ENCODE data around the gene IZUMO1. TPM values are rescaled to one million over a fixed set of nuclear protein-coding genes. Genes with fewer than 3 reads are reported as not detected.
"Not testable (repeated sequence)": the region's sequence is repeated elsewhere in the genome, so short reads cannot be mapped to it uniquely, and the experiment has no call there.

Gene IZUMO1
- total RNA-seq, result 0.91 TPM

DNA sequence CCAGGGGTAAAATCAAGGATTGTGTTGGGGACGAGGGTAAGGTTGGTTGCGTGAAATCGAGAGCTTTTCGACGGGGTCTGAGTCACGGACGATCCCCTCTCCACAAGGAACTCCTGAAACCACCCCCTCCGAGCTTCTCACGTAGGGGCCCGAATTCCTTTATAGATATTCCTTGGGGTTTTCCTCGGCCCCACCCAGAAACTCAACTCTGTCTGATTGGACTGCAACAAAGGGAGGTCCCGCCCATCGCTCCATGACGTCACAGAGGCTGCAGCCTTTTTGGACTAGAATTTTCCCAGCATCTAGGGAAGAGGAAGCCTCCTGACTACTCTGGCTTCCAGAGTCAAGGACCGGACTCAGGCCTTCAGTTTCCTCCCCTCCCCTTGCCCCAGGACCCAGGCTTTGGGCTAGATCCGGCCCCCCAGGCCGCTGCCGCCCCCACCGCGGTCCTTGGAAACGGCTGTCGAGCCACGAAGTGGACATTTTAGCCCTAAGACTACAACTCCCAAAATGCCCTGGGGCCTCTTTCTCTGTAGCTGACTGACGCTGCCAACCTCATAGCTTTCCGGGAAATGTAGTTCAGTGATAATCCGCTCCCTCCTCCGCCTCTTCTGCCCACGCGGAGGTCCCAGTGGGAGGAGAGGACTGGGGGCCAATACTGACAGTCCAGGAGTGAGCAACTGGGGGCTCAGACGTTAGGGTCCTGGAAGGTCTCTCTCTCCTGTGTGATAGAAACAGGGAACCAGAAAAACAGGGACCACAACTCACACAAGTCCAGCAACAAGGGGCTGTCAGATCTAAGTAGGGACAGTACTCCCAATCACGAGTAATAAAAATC, at the start of gene IZUMO1:
Gene IZUMO1, minus strand, starts transcription at position 172 of the 838 bp plus-strand sequence. CDS start 1,050 bp downstream, outside the sequence.
- no peak for DNase-seq (ENCODE audit: low spot score)

- peak; percentile 70 for DNase-seq (ENCODE audit: low spot score)
These were observed 49.0 kb upstream of the IZUMO1 start for GRCh38 chr19:48795685-48796070.

- DNase-seq (ENCODE audit: low spot score), result peak; percentile 91
These were observed 48.5 kb upstream of the IZUMO1 start for GRCh38 chr19:48795055-48795684.

GRCh38 chr19:48794291-48794690, 47.6 kb upstream of the IZUMO1 start:
- no peak for DNase-seq (ENCODE audit: low spot score)

GRCh38 chr19:48793271-48793670, 46.6 kb upstream of the IZUMO1 start:
- no peak for DNase-seq (ENCODE audit: low spot score)

GRCh38 chr19:48787331-48787730, 40.6 kb upstream of the IZUMO1 start:
- DNase-seq (ENCODE audit: low spot score), result not testable (repeated sequence)

DNA sequence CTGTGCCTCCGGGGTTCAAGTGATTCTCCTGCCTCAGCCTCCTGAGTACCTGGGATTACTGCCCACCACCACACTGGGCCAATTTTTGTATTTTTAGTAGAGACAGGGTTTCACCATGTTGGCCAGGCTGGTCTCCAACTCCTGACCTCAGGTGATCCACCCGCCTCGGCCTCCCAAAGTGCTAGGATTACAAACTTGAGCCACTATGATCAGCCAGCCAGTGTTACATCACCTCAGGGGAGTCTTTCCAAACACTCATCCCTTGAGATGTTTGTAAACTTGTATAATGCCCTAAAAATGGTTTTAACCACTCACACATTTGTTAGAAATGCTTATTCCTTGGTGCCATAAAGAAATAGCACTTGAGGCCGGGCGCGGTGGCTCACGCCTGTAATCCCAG, 39.7 kb upstream of the IZUMO1 start:
- DNase-seq (ENCODE audit: low spot score), result not testable (repeated sequence)

DNA sequence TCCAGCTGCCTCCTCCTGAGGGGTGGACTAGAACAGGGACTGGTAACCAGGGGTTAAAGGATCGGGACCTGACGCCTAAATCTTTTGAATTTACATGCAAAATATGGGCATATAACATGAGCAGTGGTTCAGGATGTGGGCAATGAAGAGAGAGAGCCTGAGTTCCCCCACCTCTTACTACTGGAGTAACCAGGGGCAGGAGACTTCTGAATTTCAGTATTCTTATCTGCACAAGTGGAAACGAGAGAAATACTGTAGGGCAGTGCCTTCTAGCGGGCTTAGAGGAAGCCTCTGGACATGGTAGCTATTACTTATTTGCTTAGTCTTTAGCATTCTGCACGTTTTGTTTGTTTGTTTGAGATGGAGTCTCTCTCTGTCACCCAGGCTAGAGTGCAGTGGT, 37.8 kb upstream of the IZUMO1 start:
- no peak for DNase-seq (ENCODE audit: low spot score)

- no peak for DNase-seq (ENCODE audit: low spot score)
These were observed 34.1 kb upstream of the IZUMO1 start for GRCh38 chr19:48780631-48781391.

GRCh38 chr19:48779636-48780035, 32.9 kb upstream of the IZUMO1 start:
- no peak for DNase-seq (ENCODE audit: low spot score)

- DNase-seq (ENCODE audit: low spot score), result no peak
These were observed 31.0 kb upstream of the IZUMO1 start for GRCh38 chr19:48777720-48778119.

GRCh38 chr19:48777139-48777538, 30.4 kb upstream of the IZUMO1 start:
- no peak for DNase-seq (ENCODE audit: low spot score)

DNA sequence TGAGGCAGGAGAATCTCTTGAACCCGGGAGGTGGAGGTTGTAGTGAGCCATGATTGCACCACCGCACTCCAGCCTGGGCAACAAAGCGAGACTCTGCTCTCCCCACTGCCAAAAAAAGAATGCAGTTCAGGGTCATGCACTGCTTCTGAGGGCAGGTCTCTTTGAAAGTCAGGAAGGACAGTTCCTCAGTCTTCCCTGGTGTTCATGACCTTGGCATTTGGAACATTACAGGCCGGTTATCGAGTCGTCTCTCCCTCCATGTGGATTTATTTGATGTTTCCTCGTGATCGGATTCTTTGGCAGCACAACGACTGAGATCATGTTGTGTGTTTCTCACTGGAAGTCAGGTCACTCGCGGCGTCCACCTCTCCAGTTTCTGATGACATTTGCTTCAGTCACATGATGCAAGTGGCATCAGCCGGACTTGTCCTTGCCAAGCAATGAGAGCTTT, 25.8 kb upstream of the IZUMO1 start:
- no peak for DNase-seq (ENCODE audit: low spot score)

GRCh38 chr19:48770734-48771472, 24.2 kb upstream of the IZUMO1 start:
- no peak for DNase-seq (ENCODE audit: low spot score)

- DNase-seq (ENCODE audit: low spot score), result no peak
These were observed 23.6 kb upstream of the IZUMO1 start for GRCh38 chr19:48770266-48770665.

- DNase-seq (ENCODE audit: low spot score), result no peak
These were observed 22.4 kb upstream of the IZUMO1 start for GRCh38 chr19:48768994-48769713.

DNA sequence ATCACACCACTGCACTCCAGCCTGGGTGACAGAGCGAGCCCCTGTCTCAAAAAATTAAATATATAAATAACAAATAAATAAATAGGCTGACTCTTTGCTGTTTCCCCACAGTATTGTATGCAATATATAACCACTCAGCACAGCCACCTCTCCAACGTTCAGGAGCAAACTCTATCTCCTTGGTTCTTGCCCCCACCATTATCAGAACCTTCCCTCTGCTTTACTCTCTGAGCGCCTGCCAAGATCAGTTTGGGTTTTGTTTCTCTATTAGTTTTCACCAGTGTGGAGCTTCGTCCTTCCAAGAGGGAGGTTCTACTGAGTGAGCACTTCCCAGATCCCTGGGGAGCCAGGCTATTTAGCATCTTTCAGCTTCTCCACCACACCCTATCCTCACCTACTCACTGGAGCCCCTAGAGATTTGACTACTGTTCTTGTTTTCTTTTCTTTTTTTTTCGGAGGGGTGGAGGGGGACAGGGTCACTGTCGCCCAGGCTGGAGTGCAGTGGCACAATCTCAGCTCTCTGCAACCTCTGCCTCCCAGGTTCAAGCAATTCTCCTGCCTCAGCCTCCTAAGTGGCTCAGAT, 21.6 kb upstream of the IZUMO1 start:
- DNase-seq (ENCODE audit: low spot score), result not testable (repeated sequence)

GRCh38 chr19:48765816-48766215, 19.1 kb upstream of the IZUMO1 start:
- DNase-seq (ENCODE audit: low spot score), result not testable (repeated sequence)

- DNase-seq (ENCODE audit: low spot score), result no peak
These were observed 13.9 kb upstream of the IZUMO1 start for GRCh38 chr19:48760504-48761205.

- DNase-seq (ENCODE audit: low spot score), result no peak
These were observed 11.0 kb upstream of the IZUMO1 start for GRCh38 chr19:48757741-48758144.
